Measurements from ENCODE around the gene PRKRA. TPM values are rescaled to one million over a fixed set of nuclear protein-coding genes. Genes with fewer than 3 reads are reported as not detected.

The PRKRA gene
- total RNA-seq, 1 donor from 2014 or later: 61.3 TPM

GRCh38 chr2:178436662-178437061 is 14.3 kb downstream of the PRKRA start:
- intact Hi-C loops (cut with micrococcal nuclease): no loop called here
- ChIA-PET POLR2A (interaction anchor here (1.9 kb wide), 1 partner anchor 14 kb away, joined by 6 read pairs; the partner anchor contains the start of genes PJVK and PRKRA), CTCF (no interaction called here)
- Mint-ChIP-seq H3K27me3 (no peaks in the 10 kb centered on the region), H3K4me1 (no peaks in the 10 kb centered on the region), H3K36me3 (ENCODE audit: low read depth) (peaks cover 78% of the 10 kb centered on the region), H3K9me3 (no peaks in the 10 kb centered on the region), H3K4me3 (no peak overlapping the region), H3K27ac (no peak overlapping the region)
- DNase-seq (no peak), ATAC-seq (ENCODE audit: low read depth) (no peak)
- TF ChIP-seq CTCF (IDR thresholded peaks at IDR 0.05): no peak

DNA sequence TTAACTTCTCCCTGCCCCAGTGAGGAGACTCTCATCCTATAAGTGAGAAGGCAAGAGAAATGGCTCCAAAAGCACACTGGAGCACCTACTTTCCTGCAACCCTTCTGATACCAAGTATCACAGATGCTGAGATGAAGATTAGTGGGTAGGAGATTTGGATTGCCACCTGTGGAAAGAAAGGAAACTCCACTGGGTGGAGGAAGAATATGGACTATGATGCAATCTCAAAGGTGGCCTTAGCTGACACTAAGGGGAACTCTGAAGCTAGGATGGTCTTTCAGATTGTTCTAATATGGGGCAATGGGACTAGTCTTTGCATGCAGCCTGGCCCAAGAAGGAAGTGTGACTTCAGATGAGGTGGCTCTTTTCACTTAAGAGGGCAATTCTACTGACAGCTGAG is 21.6 kb downstream of the PRKRA start:
- Mint-ChIP-seq H3K4me3 (no peak overlapping the region), H3K27ac (no peak overlapping the region), H3K27me3 (no peaks in the 10 kb centered on the region), H3K36me3 (ENCODE audit: low read depth) (peaks cover 71% of the 10 kb centered on the region), H3K4me1 (no peaks in the 10 kb centered on the region), H3K9me3 (peaks cover 22% of the 10 kb centered on the region)
- POLR2A ChIA-PET: no interaction called here
- CTCF ChIA-PET: no interaction called here
- ATAC-seq (ENCODE audit: low read depth): no peak
- DNase-seq: no peak
- intact Hi-C loops (cut with micrococcal nuclease): no loop called here
- TF ChIP-seq CTCF (IDR thresholded peaks at IDR 0.05): no peak

GRCh38 chr2:178428396-178428806 is 22.6 kb downstream of the PRKRA start:
- peaks cover 64% of the 10 kb centered on the region for H3K36me3 Mint-ChIP-seq (ENCODE audit: low read depth)
- intact Hi-C loops (cut with micrococcal nuclease): no loop called here
- H3K9me3 Mint-ChIP-seq: peaks cover 22% of the 10 kb centered on the region
- ChIA-PET CTCF (no interaction called here), POLR2A (no interaction called here)
- H3K27me3 Mint-ChIP-seq: no peaks in the 10 kb centered on the region
- no peak for TF ChIP-seq CTCF (IDR thresholded peaks at IDR 0.05)
- H3K4me1 Mint-ChIP-seq: no peaks in the 10 kb centered on the region
- DNase-seq: no peak
- H3K27ac Mint-ChIP-seq: no peak overlapping the region
- no peak for ATAC-seq (ENCODE audit: low read depth)
- H3K4me3 Mint-ChIP-seq: no peak overlapping the region

DNA sequence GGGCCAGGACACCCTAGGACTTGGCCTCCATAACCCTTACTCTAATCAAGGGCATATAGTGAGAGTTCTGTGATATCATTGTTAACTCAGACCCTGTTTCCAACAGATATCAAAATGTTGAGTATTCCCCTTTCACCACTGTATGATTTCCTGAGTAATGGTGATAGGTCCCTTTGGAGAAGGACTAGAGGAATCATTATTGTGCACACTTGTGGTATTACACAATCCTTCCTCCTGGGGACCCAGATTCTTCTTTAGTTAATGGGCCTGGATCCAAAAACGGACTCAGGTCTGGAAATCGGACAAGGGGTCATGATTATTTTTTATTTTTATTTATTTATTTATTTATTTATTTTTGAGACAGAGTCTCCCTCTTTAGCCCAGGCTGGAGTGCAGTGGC is 23.5 kb downstream of the PRKRA start:
- Mint-ChIP-seq H3K9me3 (peaks cover 22% of the 10 kb centered on the region), H3K27ac (no peak overlapping the region), H3K36me3 (ENCODE audit: low read depth) (peaks cover 55% of the 10 kb centered on the region), H3K4me3 (no peak overlapping the region), H3K27me3 (no peaks in the 10 kb centered on the region), H3K4me1 (no peaks in the 10 kb centered on the region)
- intact Hi-C loops (cut with micrococcal nuclease): no loop called here
- ATAC-seq (ENCODE audit: low read depth) (no peak), DNase-seq (no peak)
- ChIA-PET CTCF (no interaction called here), POLR2A (no interaction called here)
- no peak for TF ChIP-seq CTCF (IDR thresholded peaks at IDR 0.05)

GRCh38 chr2:178426388-178426787 is 24.6 kb downstream of the PRKRA start:
- DNase-seq (no peak), ATAC-seq (ENCODE audit: low read depth) (no peak)
- peaks cover 44% of the 10 kb centered on the region for H3K36me3 Mint-ChIP-seq (ENCODE audit: low read depth)
- POLR2A ChIA-PET: no interaction called here
- no peak overlapping the region for H3K4me3 Mint-ChIP-seq
- no peak for TF ChIP-seq CTCF (IDR thresholded peaks at IDR 0.05)
- peaks cover 22% of the 10 kb centered on the region for H3K9me3 Mint-ChIP-seq
- CTCF ChIA-PET: interaction anchor here (1.3 kb wide), 1 partner anchor 29 kb away, joined by 3 read pairs; no protein-coding TSS in a partner anchor
- intact Hi-C loops (cut with micrococcal nuclease): no loop called here
- no peaks in the 10 kb centered on the region for H3K4me1 Mint-ChIP-seq
- no peaks in the 10 kb centered on the region for H3K27me3 Mint-ChIP-seq
- H3K27ac Mint-ChIP-seq: no peak overlapping the region

Data from activated B cell treated with CpG ODN at 0.5 μM for 24 hours (primary cell).